ENCODE data around the gene LMO7.

The LMO7 gene

GRCh38 chr13:75855847-75856246, 219.7 kb downstream of the LMO7 start:
- DNase-seq (ENCODE audit: low read depth): no peak
- H3K4me3 ChIP-seq (ENCODE audit: low read depth, low read length): no peak overlapping the region
- no peak for TF ChIP-seq CTCF (IDR thresholded peaks at IDR 0.05; ENCODE audit: low read depth, low read length, missing control alignments)

- no peak for DNase-seq (ENCODE audit: low read depth)
- H3K4me3 ChIP-seq (ENCODE audit: low read depth, low read length): no peak overlapping the region
- TF ChIP-seq CTCF (IDR thresholded peaks at IDR 0.05; ENCODE audit: low read depth, low read length, missing control alignments): no peak
Observed at GRCh38 chr13:75857291-75857690, 221.2 kb downstream of the LMO7 start.

- no peak for DNase-seq (ENCODE audit: low read depth)
Observed at GRCh38 chr13:75860935-75861334, 224.8 kb downstream of the LMO7 start.

GRCh38 chr13:75861786-75862185, 225.7 kb downstream of the LMO7 start:
- no peak for TF ChIP-seq CTCF (IDR thresholded peaks at IDR 0.05; ENCODE audit: low read depth, low read length, missing control alignments)
- DNase-seq (ENCODE audit: low read depth): no peak
- no peak overlapping the region for H3K4me3 ChIP-seq (ENCODE audit: low read depth, low read length)

More at GRCh38 chr13:75860935-75861334, 224.8 kb downstream of the LMO7 start:
- TF ChIP-seq CTCF (IDR thresholded peaks at IDR 0.05; ENCODE audit: low read depth, low read length, missing control alignments): no peak
- no peak overlapping the region for H3K4me3 ChIP-seq (ENCODE audit: low read depth, low read length)

GRCh38 chr13:75864718-75865117, 228.6 kb downstream of the LMO7 start:
- TF ChIP-seq CTCF (IDR thresholded peaks at IDR 0.05; ENCODE audit: low read depth, low read length, missing control alignments): no peak
- no peak overlapping the region for H3K4me3 ChIP-seq (ENCODE audit: low read depth, low read length)
- DNase-seq (ENCODE audit: low read depth): no peak

GRCh38 chr13:75867379-75868117, 231.4 kb downstream of the LMO7 start:
- no peak for TF ChIP-seq CTCF (IDR thresholded peaks at IDR 0.05; ENCODE audit: low read depth, low read length, missing control alignments)
- DNase-seq (ENCODE audit: low read depth): no peak

GRCh38 chr13:75869981-75870380, 233.9 kb downstream of the LMO7 start:
- no peak overlapping the region for H3K4me3 ChIP-seq (ENCODE audit: low read depth, low read length)
- no peak for TF ChIP-seq CTCF (IDR thresholded peaks at IDR 0.05; ENCODE audit: low read depth, low read length, missing control alignments)
- no peak for DNase-seq (ENCODE audit: low read depth)

More at GRCh38 chr13:75867379-75868117, 231.4 kb downstream of the LMO7 start:
- no peak overlapping the region for H3K4me3 ChIP-seq (ENCODE audit: low read depth, low read length)
